Left lung (tissue), 10 donors: ENCODE results near the gene MCC. TPM values are rescaled to one million over a fixed set of nuclear protein-coding genes. Genes with fewer than 3 reads are reported as not detected.

Experiments
- ATAC-seq: fragments of 200-7000 bp; cut with Tn5 transposase; one replicate; pipeline ENCODE4 v1.9.1; 2020; ENCODE audit warnings: moderate library complexity
- DNase-seq, 4 donors: peaks; one replicate each; pipeline ENCODE4 v3.0.0-alpha.2; 2013 to 2020
- H3K27ac ChIP-seq, 2 donors: fragments of 200-600 bp; sonication (generic) in 1 of 2; one replicate each; pipeline versions ENCODE4 v1.5.0 to v1.8.0; 2020 to 2021
- H3K27me3 ChIP-seq, 2 donors: fragments of 200-600 bp; sonication (generic) in 1 of 2; one replicate each; pipeline versions ENCODE4 v1.5.0 to v1.8.0; 2020 to 2021
- H3K36me3 ChIP-seq, 2 donors: fragments of 200-600 bp; sonication (generic) in 1 of 2; one replicate each; pipeline versions ENCODE4 v1.5.0 to v1.8.0; 2020 to 2021
- H3K4me1 ChIP-seq, 2 donors: fragments of 200-600 bp; one replicate each; pipeline ENCODE4 v1.8.0; 2021
- H3K4me3 ChIP-seq, 2 donors: fragments of 200-600 bp; sonication (generic) in 1 of 2; one replicate each; pipeline versions ENCODE4 v1.5.0 to v1.8.0; 2020 to 2021; ENCODE audit warnings: mild to moderate bottlenecking in 1 of 2
- H3K9me3 ChIP-seq, 2 donors: fragments of 200-600 bp; sonication (generic) in 1 of 2; one replicate each; pipeline versions ENCODE4 v1.5.0 to v1.8.0; 2020 to 2021
- intact Hi-C, 2 donors: fragments of 100-400 bp; cut with DNase I; formaldehyde crosslinking; loops; one replicate each; pipeline versions ENCODE4 v1.11.2 to v1.14.2; 2022
- polyA plus RNA-seq, 6 donors: library from polyadenylated mRNA; unstranded; fragments of 120-200 nt; gene quantifications; one replicate each; pipeline ENCODE4 v1.2.1, GENCODE V29; 2013; ENCODE audit not compliant: insufficient read length in 6 of 6
- total RNA-seq, 2 donors: library from RNA; stranded (reverse); fragmentation: NEBNext Ultra II Directional; extraction: Animal tissue kit (Norgen Biotek cat#: 25700); gene quantifications; one replicate each; pipeline ENCODE4 v1.2.1, GENCODE V29; 2021
- TF ChIP-seq, protein P1 (sequence below), 2 donors: fragments of 200-600 bp; sonication (generic) in 1 of 2; IDR thresholded peaks; one replicate each; pipeline versions ENCODE4 v1.5.0 to v1.8.0; 2021; ENCODE audit warnings: antibody characterized with exemption in 2 of 2
- donor health status: DM: no; HTN: yes; CAD: no.
- donor health status: DM: no; HTN: no; CAD: no.

Gene MCC
- total and polyA plus RNA-seq, 8 donors: 12.5 to 18.4 (median 16.1) TPM

DNA sequence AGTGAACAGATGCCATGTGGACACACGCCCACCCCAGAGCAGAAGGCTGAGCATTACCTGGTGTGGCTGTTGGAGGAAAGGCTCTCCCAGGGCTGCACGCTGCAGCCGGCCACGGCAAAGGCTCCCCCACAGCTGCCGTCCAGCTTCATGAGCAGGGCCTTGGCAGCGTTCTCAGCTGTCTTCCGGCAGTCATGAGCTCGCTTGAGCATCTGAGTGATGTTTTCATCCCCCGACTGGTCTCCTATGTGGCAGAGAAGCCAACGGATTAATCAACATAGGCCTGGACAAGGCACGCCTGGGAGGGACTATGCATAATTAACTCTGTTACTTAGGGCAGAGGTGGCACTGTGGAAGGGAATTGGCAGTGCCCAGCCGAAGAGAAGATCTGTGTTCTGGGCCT lies 424.3 kb downstream of the MCC start:
- ATAC-seq: no peak
- H3K36me3 ChIP-seq: peaks cover 0 to 9% of the 10 kb centered on the region in 2 donors
- intact Hi-C loops: no loop called here
- DNase-seq: no peak
- H3K27me3 ChIP-seq: no peaks in the 10 kb centered on the region
- no peak overlapping the region for H3K4me3 ChIP-seq
- no peaks in the 10 kb centered on the region for H3K9me3 ChIP-seq
- H3K4me1 ChIP-seq: peaks cover 0 to 5% of the 10 kb centered on the region in 2 donors
- H3K27ac ChIP-seq: no peak overlapping the region
- TF ChIP-seq, protein P1, sequence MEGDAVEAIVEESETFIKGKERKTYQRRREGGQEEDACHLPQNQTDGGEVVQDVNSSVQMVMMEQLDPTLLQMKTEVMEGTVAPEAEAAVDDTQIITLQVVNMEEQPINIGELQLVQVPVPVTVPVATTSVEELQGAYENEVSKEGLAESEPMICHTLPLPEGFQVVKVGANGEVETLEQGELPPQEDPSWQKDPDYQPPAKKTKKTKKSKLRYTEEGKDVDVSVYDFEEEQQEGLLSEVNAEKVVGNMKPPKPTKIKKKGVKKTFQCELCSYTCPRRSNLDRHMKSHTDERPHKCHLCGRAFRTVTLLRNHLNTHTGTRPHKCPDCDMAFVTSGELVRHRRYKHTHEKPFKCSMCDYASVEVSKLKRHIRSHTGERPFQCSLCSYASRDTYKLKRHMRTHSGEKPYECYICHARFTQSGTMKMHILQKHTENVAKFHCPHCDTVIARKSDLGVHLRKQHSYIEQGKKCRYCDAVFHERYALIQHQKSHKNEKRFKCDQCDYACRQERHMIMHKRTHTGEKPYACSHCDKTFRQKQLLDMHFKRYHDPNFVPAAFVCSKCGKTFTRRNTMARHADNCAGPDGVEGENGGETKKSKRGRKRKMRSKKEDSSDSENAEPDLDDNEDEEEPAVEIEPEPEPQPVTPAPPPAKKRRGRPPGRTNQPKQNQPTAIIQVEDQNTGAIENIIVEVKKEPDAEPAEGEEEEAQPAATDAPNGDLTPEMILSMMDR (IDR thresholded peaks at IDR 0.05): no peak

DNA sequence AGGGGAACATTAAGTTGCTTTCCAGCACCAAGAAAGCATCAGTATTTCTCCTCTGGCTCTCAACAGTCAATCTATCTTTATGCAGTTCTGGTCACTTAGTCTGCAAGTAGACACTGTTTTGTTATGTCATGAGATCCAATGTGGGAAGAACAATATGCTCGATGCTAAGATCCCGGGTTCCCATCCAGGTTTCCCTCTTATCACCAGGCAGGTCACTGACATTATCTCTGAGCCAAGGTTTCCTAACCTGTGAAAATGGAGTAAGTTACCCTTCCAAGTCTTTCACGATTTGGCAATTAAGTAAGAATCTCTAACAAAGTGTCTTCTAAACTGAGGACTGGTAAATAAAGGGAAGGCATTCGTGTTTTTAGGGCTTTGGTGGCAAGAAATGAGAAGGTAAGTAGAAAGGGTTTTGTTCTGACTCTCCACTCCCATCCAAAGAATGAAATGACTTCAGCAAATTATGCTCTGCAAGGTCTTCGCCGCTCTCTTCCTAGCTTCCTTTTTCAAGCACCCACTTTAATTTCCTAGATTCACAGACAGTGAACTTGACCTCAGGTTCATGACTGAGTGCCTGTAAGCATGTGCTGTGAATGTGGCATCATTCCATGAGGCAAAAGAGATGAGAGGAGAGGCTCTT lies 425.3 kb downstream of the MCC start:
- DNase-seq: no peak
- Histone ChIP-seq H3K4me3 (no peak overlapping the region), H3K27ac (no peak overlapping the region), H3K36me3 (peaks cover 0 to 9% of the 10 kb centered on the region in 2 donors), H3K4me1 (peaks cover 0 to 5% of the 10 kb centered on the region in 2 donors), H3K27me3 (no peaks in the 10 kb centered on the region), H3K9me3 (no peaks in the 10 kb centered on the region)
- intact Hi-C loops: no loop called here
- ATAC-seq: no peak
- TF ChIP-seq, protein P1 (IDR thresholded peaks at IDR 0.05): no peak

DNA sequence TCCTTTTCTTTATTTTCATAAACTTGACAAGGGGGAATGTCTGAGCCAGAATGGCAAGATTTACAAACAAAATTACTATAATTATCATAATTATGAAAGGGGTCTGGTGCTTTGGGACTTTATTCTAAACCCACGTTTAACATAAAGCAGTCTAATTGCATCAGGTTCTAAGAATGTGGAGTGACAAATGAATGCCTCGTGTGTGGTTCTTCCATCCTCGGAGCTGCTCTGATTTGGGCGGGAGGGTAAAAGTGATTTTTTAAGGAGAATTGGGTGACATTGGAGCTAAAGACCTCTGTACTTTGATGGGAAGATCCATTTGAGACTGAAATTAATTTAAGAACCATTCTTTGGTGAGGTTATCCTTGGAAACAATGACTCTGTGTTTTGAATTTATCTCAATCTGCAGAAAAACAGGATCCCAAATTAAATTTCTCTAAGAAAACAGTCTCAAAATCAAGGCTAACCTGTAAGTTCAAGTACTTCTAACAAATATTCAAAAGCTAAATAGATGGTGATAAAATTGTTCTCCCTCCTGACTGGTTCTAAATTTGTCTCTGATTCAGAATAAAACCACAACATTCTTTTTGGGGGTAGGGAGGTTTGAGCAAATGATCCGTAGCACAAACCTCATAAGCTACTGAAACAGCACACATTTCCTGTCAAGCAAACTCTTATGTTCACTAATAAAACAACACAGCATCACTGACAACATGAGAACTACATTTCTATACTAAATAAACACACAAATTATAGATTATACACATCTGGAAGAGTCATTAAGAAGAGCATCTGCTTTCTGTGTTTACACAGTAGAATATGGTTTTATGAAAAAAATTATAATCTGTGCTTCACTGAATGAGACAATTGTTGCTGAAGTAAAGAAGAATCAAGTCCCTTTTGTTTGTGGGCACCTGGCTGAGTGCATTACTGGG lies 426.1 kb downstream of the MCC start:
- DNase-seq (no peak), ATAC-seq (no peak)
- intact Hi-C loops: no loop called here
- H3K9me3 ChIP-seq: no peaks in the 10 kb centered on the region
- H3K36me3 ChIP-seq: peaks cover 0 to 9% of the 10 kb centered on the region in 2 donors
- peaks cover 0 to 5% of the 10 kb centered on the region in 2 donors for H3K4me1 ChIP-seq
- TF ChIP-seq, protein P1 (IDR thresholded peaks at IDR 0.05): no peak
- no peaks in the 10 kb centered on the region for H3K27me3 ChIP-seq
- no peak overlapping the region for H3K4me3 ChIP-seq
- H3K27ac ChIP-seq: no peak overlapping the region

DNA sequence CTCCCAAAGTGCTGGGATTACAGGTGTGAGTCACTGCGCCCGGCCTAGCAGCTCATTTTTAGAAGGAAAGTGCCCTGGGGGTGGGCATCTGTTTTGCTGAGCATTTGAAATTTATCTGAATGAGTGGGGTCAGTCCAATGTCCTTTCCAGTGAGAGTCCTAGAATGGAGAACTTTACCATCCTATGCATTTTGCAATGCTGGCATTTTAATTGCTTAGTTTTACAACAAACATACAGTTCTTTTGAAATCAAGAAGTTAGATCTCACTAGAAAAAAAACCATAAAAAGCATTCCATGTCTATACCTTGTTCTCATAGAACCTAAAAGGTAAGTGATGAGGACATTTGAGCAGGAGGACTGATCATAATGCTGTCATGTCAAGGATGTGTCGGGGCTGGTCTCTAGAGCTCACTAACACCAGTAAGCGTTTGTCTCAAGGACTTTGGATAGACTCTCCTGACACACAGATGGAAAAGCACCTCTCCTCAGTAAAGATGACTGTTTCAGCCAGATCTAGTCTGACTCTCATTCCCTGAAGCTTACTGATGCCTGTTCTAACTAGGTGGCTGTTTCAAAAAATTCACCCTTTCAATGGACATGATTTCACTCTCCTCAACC lies 427.7 kb downstream of the MCC start:
- DNase-seq (no peak), ATAC-seq (no peak)
- TF ChIP-seq, protein P1 (IDR thresholded peaks at IDR 0.05): no peak
- Histone ChIP-seq H3K9me3 (no peaks in the 10 kb centered on the region), H3K27ac (no peak overlapping the region), H3K36me3 (peaks cover 0 to 9% of the 10 kb centered on the region in 2 donors), H3K4me1 (peaks cover 0 to 5% of the 10 kb centered on the region in 2 donors), H3K27me3 (no peaks in the 10 kb centered on the region), H3K4me3 (no peak overlapping the region)
- intact Hi-C loops: no loop called here
